GM13976 (cell line): ENCODE measurements around the gene C1QTNF5.

Source experiments
- DNase-seq: peaks from one replicate; pipeline ENCODE4 v3.0.0; 2012; ENCODE audit warnings: low spot score
- CTCF ChIP-seq: IDR thresholded peaks from 2 replicates; pipeline ENCODE4 v1.5.1; 2012; ENCODE audit warnings: borderline replicate concordance, mild to moderate bottlenecking; ENCODE audit not compliant: insufficient read depth; ENCODE audit errors: extremely low read depth, missing control alignments, control extremely low read depth
- in situ Hi-C: fragments of 300-500 bp; cut with MboI; formaldehyde crosslinking; loops from one replicate; pipeline ENCODE4 v1.12.0; 2022; ENCODE audit warnings: low sequenced_read_pairs, mixed read lengths, inconsistent platforms; ENCODE audit not compliant: unreplicated experiment

The C1QTNF5 gene

GRCh38 chr11:119372260-119373058 is 31.8 kb upstream of the C1QTNF5 start:
- TF ChIP-seq CTCF: no peak
- no peak for DNase-seq

GRCh38 chr11:119371778-119372182 is 31.1 kb upstream of the C1QTNF5 start:
- DNase-seq: no peak
- peak; percentile 14 for TF ChIP-seq CTCF
- in situ Hi-C loops: no loop called here

More at GRCh38 chr11:119372260-119373058, 31.8 kb upstream of the C1QTNF5 start:
- in situ Hi-C loops: no loop called here

- in situ Hi-C loops: no loop called here
- TF ChIP-seq CTCF: no peak
- DNase-seq: no peak
Measured at GRCh38 chr11:119371067-119371601, 30.5 kb upstream of the C1QTNF5 start.

- in situ Hi-C loops: no loop called here
- no peak for TF ChIP-seq CTCF
- no peak for DNase-seq
Measured at GRCh38 chr11:119370486-119371046, 29.9 kb upstream of the C1QTNF5 start.

- in situ Hi-C loops: no loop called here
- DNase-seq: no peak
- no peak for TF ChIP-seq CTCF
Measured at GRCh38 chr11:119369132-119369925, 28.6 kb upstream of the C1QTNF5 start.
